ENCODE results near the gene LAMC3. TPM values are rescaled to one million over a fixed set of nuclear protein-coding genes. Genes with fewer than 3 reads are reported as not detected.

Gene LAMC3
- polyA plus RNA-seq, 1 of the 3 experiments (the other 2 are of a cell fraction) = 0.07 TPM

DNA sequence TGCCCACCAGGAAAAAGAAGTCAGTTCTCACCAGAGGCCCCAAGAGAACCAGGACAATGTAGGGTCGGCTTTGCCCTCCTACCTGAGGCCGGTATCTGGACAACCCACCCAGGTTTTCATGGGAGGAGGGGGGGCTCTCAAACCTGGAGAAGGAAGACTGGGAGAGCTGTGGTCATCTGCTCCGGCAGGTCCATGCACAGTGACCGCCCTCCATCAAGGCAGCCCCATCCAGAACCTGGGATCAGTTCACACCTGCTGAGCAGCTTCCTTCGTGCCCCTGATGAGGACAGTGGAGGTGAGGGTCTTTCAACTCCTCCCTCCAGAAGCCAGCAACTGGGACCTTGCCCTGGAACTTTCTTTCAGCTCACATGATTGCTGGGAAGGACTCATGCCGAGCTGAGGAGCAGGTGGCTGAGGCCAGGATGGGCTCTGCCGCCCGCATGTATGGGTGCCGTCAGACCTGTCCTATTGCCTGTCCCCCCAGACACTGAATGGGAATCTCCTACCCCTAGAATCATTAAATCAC is 49.1 kb upstream of the LAMC3 start (continued):
- TF ChIP-seq, protein P1, sequence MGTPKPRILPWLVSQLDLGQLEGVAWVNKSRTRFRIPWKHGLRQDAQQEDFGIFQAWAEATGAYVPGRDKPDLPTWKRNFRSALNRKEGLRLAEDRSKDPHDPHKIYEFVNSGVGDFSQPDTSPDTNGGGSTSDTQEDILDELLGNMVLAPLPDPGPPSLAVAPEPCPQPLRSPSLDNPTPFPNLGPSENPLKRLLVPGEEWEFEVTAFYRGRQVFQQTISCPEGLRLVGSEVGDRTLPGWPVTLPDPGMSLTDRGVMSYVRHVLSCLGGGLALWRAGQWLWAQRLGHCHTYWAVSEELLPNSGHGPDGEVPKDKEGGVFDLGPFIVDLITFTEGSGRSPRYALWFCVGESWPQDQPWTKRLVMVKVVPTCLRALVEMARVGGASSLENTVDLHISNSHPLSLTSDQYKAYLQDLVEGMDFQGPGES (IDR thresholded peaks at IDR 0.05; ENCODE audit: low read depth, low read length) = no peak
- TF ChIP-seq FOSL2 (IDR thresholded peaks at IDR 0.05; ENCODE audit: borderline replicate concordance, low read depth) = no peak
- TF ChIP-seq MEF2A (IDR thresholded peaks at IDR 0.05; ENCODE audit: borderline replicate concordance, low read depth) = no peak

DNA sequence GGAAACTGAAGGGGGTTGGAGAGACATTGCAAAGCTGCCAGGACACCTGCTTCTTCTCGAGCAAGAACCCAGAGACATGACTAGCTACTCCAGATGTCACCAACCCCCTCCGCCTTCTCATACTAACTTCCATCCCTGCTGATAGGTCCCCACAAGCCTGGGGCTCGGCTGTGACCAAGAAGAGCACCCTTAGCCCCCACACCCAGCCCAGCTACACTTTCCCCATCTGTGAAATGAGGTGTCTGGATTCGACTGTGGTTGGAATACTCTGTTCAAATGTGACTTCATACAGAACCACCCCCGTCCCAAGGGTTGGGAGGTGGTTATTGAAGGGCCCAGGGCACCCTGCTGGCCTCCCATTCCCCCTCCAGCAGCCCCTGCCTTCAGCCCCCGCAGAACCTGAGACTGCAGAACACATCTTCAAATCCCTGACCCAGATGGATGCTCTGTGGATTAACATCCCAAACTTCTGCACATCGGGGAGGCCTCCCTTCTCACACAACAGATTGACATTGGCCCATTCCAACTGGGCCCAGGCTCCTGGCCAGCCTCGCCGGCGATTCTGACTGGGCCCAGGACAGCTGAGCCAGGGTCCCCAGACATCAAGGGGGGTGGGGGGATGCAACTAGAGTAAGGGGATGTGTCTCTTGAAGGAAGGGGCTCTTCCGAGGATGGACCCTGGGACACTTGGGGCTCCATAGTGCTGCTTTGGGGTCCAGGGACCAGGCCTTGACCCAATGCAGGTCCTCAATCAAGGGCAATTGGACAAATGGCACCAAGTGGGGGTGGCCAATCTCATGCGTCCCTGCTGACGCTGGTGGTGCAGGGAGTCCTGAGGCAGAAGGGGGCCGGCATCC is 48.2 kb upstream of the LAMC3 start:
- no peak overlapping the region for H2AFZ ChIP-seq (ENCODE audit: low read depth)
- H3K4me1 ChIP-seq (ENCODE audit: control insufficient read depth in 1 of 2, insufficient read depth in 2 of 2, low read depth in 1 of 2, low read length in 1 of 2) = peaks cover 6 to 8% of the 10 kb centered on the region in 2 experiments; a peak in 3 of 4 replicates
- H3K9ac ChIP-seq = no peak overlapping the region
- H3K27me3 ChIP-seq (ENCODE audit: insufficient read depth) = no peaks in the 10 kb centered on the region
- no peaks in the 10 kb centered on the region for H3K9me3 ChIP-seq
- no peak overlapping the region for H3K4me3 ChIP-seq (ENCODE audit: low read depth in 2 of 2, low read length in 1 of 2)
- WGBS (ENCODE audit: low lambda C conversion rate) = 77% methylated on average over 14 of the region's 14 CpGs
- H3K9me2 ChIP-seq = no peaks in the 10 kb centered on the region
- H3K27ac ChIP-seq (ENCODE audit: low read depth in 2 of 2, low read length in 1 of 2) = no peak overlapping the region
- peaks cover 5% of the 10 kb centered on the region for H3F3A ChIP-seq (replicated peaks; ENCODE audit: insufficient read depth)
- no peaks in the 10 kb centered on the region for H4K20me1 ChIP-seq (ENCODE audit: insufficient read depth)
- CTCF ChIA-PET = interaction anchor here (0.8 to 1.3 kb wide), 2 partner anchors 86 to 97 kb away, joined by 3 to 4 read pairs; no protein-coding TSS in a partner anchor
- H3K36me3 ChIP-seq (replicated peaks in 1 of 2; ENCODE audit: control insufficient read depth in 1 of 2, insufficient read depth in 2 of 2, low read length in 1 of 2) = no peaks in the 10 kb centered on the region
- no peak for DNase-seq
- TF ChIP-seq, protein P2, sequence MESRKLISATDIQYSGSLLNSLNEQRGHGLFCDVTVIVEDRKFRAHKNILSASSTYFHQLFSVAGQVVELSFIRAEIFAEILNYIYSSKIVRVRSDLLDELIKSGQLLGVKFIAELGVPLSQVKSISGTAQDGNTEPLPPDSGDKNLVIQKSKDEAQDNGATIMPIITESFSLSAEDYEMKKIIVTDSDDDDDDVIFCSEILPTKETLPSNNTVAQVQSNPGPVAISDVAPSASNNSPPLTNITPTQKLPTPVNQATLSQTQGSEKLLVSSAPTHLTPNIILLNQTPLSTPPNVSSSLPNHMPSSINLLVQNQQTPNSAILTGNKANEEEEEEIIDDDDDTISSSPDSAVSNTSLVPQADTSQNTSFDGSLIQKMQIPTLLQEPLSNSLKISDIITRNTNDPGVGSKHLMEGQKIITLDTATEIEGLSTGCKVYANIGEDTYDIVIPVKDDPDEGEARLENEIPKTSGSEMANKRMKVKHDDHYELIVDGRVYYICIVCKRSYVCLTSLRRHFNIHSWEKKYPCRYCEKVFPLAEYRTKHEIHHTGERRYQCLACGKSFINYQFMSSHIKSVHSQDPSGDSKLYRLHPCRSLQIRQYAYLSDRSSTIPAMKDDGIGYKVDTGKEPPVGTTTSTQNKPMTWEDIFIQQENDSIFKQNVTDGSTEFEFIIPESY (IDR thresholded peaks at IDR 0.05; ENCODE audit: borderline replicate concordance, low read depth) = no peak
- TF ChIP-seq YY1 (IDR thresholded peaks at IDR 0.05; ENCODE audit: low read depth) (no peak), RAD21 (IDR thresholded peaks at IDR 0.05; ENCODE audit: low read length) (no peak), FOSL2 (IDR thresholded peaks at IDR 0.05; ENCODE audit: borderline replicate concordance, low read depth) (no peak), EP300 (IDR thresholded peaks at IDR 0.05; ENCODE audit: borderline replicate concordance in 1 of 2, low read depth in 1 of 2, low read length in 1 of 2) (no peak), RXRA (IDR thresholded peaks at IDR 0.05; ENCODE audit: borderline replicate concordance, low read depth) (no peak), GATA2 (CRISPR knock-in tag; IDR thresholded peaks at IDR 0.05) (no peak), TEAD4 (IDR thresholded peaks at IDR 0.05; ENCODE audit: borderline replicate concordance, insufficient read depth) (no peak), SMC3 (IDR thresholded peaks at IDR 0.05; ENCODE audit: low read depth, low read length) (no peak), JUND (IDR thresholded peaks at IDR 0.05) (no peak)
- TF ChIP-seq, protein P3, sequence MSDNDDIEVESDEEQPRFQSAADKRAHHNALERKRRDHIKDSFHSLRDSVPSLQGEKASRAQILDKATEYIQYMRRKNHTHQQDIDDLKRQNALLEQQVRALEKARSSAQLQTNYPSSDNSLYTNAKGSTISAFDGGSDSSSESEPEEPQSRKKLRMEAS (IDR thresholded peaks at IDR 0.05; ENCODE audit: low read depth) = no peak
- TF ChIP-seq, protein P1 (IDR thresholded peaks at IDR 0.05; ENCODE audit: low read depth, low read length) = no peak
- TF ChIP-seq, protein P4, sequence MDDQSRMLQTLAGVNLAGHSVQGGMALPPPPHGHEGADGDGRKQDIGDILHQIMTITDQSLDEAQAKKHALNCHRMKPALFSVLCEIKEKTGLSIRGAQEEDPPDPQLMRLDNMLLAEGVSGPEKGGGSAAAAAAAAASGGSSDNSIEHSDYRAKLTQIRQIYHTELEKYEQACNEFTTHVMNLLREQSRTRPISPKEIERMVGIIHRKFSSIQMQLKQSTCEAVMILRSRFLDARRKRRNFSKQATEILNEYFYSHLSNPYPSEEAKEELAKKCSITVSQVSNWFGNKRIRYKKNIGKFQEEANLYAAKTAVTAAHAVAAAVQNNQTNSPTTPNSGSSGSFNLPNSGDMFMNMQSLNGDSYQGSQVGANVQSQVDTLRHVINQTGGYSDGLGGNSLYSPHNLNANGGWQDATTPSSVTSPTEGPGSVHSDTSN (IDR thresholded peaks at IDR 0.05) = no peak
- POLR2A ChIA-PET = no interaction called here
- no peak overlapping the region for H3K4me2 ChIP-seq
- H3K79me2 ChIP-seq (ENCODE audit: insufficient read depth) = no peaks in the 10 kb centered on the region

Measured in SK-N-SH (cell line).